ENCODE measurements around the gene EFCAB11.

Gene EFCAB11

GRCh38 chr14:89911010-89911919, 43.3 kb downstream of the EFCAB11 start:
- H3K4me2 ChIP-seq (ENCODE audit: low read length), result no peak overlapping the region
- H3K27ac ChIP-seq (ENCODE audit: low read depth, low read length), result no peak overlapping the region

GRCh38 chr14:89910691-89911009, 43.9 kb downstream of the EFCAB11 start:
- Histone ChIP-seq H3K79me2 (ENCODE audit: control insufficient read depth, low read length) (no peaks in the 10 kb centered on the region), H3K4me2 (ENCODE audit: low read length) (no peak overlapping the region), H3K36me3 (ENCODE audit: control insufficient read depth, low read length) (no peaks in the 10 kb centered on the region), H3K4me3 (ENCODE audit: low read length) (no peak overlapping the region), H3K9me2 (replicated peaks; ENCODE audit: control insufficient read depth, low read length) (no peaks in the 10 kb centered on the region), H4K20me1 (ENCODE audit: control insufficient read depth, insufficient read depth, low read depth, low read length) (no peaks in the 10 kb centered on the region), H3K9me3 (ENCODE audit: control insufficient read depth, insufficient read depth, low read length) (no peaks in the 10 kb centered on the region), H3F3A (ENCODE audit: control insufficient read depth, insufficient read depth) (no peaks in the 10 kb centered on the region), H3K4me1 (ENCODE audit: control insufficient read depth, low read length) (peaks cover 3% of the 10 kb centered on the region; the same call in 1 of the 2 replicates), H3K27me3 (ENCODE audit: control insufficient read depth, low read length) (0 out of 2 replicates have a peak, but pooled peaks cover 3% of the 10 kb centered on the region), H3K27ac (ENCODE audit: low read depth, low read length) (no peak overlapping the region)
- TF ChIP-seq, protein P1, sequence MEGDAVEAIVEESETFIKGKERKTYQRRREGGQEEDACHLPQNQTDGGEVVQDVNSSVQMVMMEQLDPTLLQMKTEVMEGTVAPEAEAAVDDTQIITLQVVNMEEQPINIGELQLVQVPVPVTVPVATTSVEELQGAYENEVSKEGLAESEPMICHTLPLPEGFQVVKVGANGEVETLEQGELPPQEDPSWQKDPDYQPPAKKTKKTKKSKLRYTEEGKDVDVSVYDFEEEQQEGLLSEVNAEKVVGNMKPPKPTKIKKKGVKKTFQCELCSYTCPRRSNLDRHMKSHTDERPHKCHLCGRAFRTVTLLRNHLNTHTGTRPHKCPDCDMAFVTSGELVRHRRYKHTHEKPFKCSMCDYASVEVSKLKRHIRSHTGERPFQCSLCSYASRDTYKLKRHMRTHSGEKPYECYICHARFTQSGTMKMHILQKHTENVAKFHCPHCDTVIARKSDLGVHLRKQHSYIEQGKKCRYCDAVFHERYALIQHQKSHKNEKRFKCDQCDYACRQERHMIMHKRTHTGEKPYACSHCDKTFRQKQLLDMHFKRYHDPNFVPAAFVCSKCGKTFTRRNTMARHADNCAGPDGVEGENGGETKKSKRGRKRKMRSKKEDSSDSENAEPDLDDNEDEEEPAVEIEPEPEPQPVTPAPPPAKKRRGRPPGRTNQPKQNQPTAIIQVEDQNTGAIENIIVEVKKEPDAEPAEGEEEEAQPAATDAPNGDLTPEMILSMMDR (IDR thresholded peaks at IDR 0.05; ENCODE audit: low read depth, low read length, poor library complexity, severe bottlenecking), result no peak
- TF ChIP-seq EZH2phosphoT487 (IDR thresholded peaks at IDR 0.05; ENCODE audit: borderline replicate concordance, low read length), result no peak

More at GRCh38 chr14:89911010-89911919, 43.3 kb downstream of the EFCAB11 start:
- no peaks in the 10 kb centered on the region for H4K20me1 ChIP-seq (ENCODE audit: control insufficient read depth, insufficient read depth, low read depth, low read length)
- H3K79me2 ChIP-seq (ENCODE audit: control insufficient read depth, low read length), result no peaks in the 10 kb centered on the region
- no peaks in the 10 kb centered on the region for H3F3A ChIP-seq (ENCODE audit: control insufficient read depth, insufficient read depth)
- H3K4me1 ChIP-seq (ENCODE audit: control insufficient read depth, low read length), result peaks cover 3% of the 10 kb centered on the region; the same call in 1 of the 2 replicates
- no peak overlapping the region for H3K4me3 ChIP-seq (ENCODE audit: low read length)
- TF ChIP-seq EZH2phosphoT487 (IDR thresholded peaks at IDR 0.05; ENCODE audit: borderline replicate concordance, low read length), result no peak
- TF ChIP-seq, protein P1 (IDR thresholded peaks at IDR 0.05; ENCODE audit: low read depth, low read length, poor library complexity, severe bottlenecking), result no peak
- no peaks in the 10 kb centered on the region for H3K9me2 ChIP-seq (replicated peaks; ENCODE audit: control insufficient read depth, low read length)
- H3K27me3 ChIP-seq (ENCODE audit: control insufficient read depth, low read length), result 0 out of 2 replicates have a peak, but pooled peaks cover 3% of the 10 kb centered on the region
- H3K9me3 ChIP-seq (ENCODE audit: control insufficient read depth, insufficient read depth, low read length), result no peaks in the 10 kb centered on the region
- no peaks in the 10 kb centered on the region for H3K36me3 ChIP-seq (ENCODE audit: control insufficient read depth, low read length)

DNA sequence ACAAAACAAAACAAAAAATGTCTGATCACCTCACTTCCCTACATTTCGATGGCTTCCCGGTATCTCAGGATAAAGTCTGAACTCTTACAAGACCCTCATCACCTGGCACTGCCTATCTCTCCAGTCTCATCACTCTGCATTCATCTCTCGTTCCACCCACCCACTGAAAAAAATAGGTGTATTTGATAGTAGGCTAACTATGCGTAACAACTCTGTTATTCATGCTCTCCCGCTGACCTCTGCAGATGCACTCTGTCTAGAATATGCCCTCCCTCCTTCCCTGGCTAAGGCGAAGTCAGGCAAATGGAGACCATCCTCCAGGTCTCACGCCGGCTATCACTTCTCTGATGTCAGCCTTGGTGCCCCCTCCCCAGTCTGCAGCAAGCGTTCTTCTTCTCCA, 44.9 kb downstream of the EFCAB11 start:
- H3K4me1 ChIP-seq (ENCODE audit: control insufficient read depth, low read length), result no peaks in the 10 kb centered on the region
- no peak overlapping the region for H3K27ac ChIP-seq (ENCODE audit: low read depth, low read length)
- no peaks in the 10 kb centered on the region for H3K9me2 ChIP-seq (replicated peaks; ENCODE audit: control insufficient read depth, low read length)
- H3K79me2 ChIP-seq (ENCODE audit: control insufficient read depth, low read length), result no peaks in the 10 kb centered on the region
- H3K9me3 ChIP-seq (ENCODE audit: control insufficient read depth, insufficient read depth, low read length), result no peaks in the 10 kb centered on the region
- TF ChIP-seq, protein P1 (IDR thresholded peaks at IDR 0.05; ENCODE audit: low read depth, low read length, poor library complexity, severe bottlenecking), result no peak
- TF ChIP-seq EZH2phosphoT487 (IDR thresholded peaks at IDR 0.05; ENCODE audit: borderline replicate concordance, low read length), result no peak
- H4K20me1 ChIP-seq (ENCODE audit: control insufficient read depth, insufficient read depth, low read depth, low read length), result no peaks in the 10 kb centered on the region
- H3K27me3 ChIP-seq (ENCODE audit: control insufficient read depth, low read length), result 0 out of 2 replicates have a peak, but pooled peaks cover 3% of the 10 kb centered on the region
- H3K4me3 ChIP-seq (ENCODE audit: low read length), result no peak overlapping the region
- no peaks in the 10 kb centered on the region for H3F3A ChIP-seq (ENCODE audit: control insufficient read depth, insufficient read depth)
- no peaks in the 10 kb centered on the region for H3K36me3 ChIP-seq (ENCODE audit: control insufficient read depth, low read length)
- H3K4me2 ChIP-seq (ENCODE audit: low read length), result no peak overlapping the region
